ENCODE results near the gene TCF7L2.
"Not testable (repeated sequence)": the region's sequence is repeated elsewhere in the genome, so short reads cannot be mapped to it uniquely, and the experiment has no call there.

TCF7L2 gene

GRCh38 chr10:113091920-113092319 lies 141.9 kb downstream of the TCF7L2 start:
- no peak for DNase-seq
- Mint-ChIP-seq H3K27ac (no peak overlapping the region), H3K9me3 (peaks cover 3% of the 10 kb centered on the region), H3K4me3 (no peak overlapping the region), H3K27me3 (no peaks in the 10 kb centered on the region), H3K36me3 (ENCODE audit: low read depth) (no peaks in the 10 kb centered on the region), H3K4me1 (ENCODE audit: low read depth) (peaks cover 22% of the 10 kb centered on the region)

GRCh38 chr10:113093188-113094113 lies 143.4 kb downstream of the TCF7L2 start:
- Mint-ChIP-seq H3K9me3 (peaks cover 3% of the 10 kb centered on the region), H3K4me1 (ENCODE audit: low read depth) (peaks cover 22% of the 10 kb centered on the region), H3K27ac (no peak overlapping the region), H3K27me3 (no peaks in the 10 kb centered on the region), H3K4me3 (no peak overlapping the region), H3K36me3 (ENCODE audit: low read depth) (no peaks in the 10 kb centered on the region)
- DNase-seq, result no peak

- Mint-ChIP-seq H3K9me3 (peaks cover 3% of the 10 kb centered on the region), H3K36me3 (ENCODE audit: low read depth) (no peaks in the 10 kb centered on the region), H3K27me3 (no peaks in the 10 kb centered on the region), H3K27ac (no peak overlapping the region), H3K4me3 (no peak overlapping the region), H3K4me1 (ENCODE audit: low read depth) (peaks cover 22% of the 10 kb centered on the region)
- DNase-seq, result no peak
Measured at GRCh38 chr10:113094114-113094486, 144.1 kb downstream of the TCF7L2 start.

- no peak for DNase-seq
- H3K9me3 Mint-ChIP-seq, result peaks cover 3% of the 10 kb centered on the region
- no peak overlapping the region for H3K27ac Mint-ChIP-seq
- H3K27me3 Mint-ChIP-seq, result no peaks in the 10 kb centered on the region
- no peaks in the 10 kb centered on the region for H3K36me3 Mint-ChIP-seq (ENCODE audit: low read depth)
- no peak overlapping the region for H3K4me3 Mint-ChIP-seq
- H3K4me1 Mint-ChIP-seq (ENCODE audit: low read depth), result peaks cover 22% of the 10 kb centered on the region
Measured at GRCh38 chr10:113095419-113096127, 145.5 kb downstream of the TCF7L2 start.

DNA sequence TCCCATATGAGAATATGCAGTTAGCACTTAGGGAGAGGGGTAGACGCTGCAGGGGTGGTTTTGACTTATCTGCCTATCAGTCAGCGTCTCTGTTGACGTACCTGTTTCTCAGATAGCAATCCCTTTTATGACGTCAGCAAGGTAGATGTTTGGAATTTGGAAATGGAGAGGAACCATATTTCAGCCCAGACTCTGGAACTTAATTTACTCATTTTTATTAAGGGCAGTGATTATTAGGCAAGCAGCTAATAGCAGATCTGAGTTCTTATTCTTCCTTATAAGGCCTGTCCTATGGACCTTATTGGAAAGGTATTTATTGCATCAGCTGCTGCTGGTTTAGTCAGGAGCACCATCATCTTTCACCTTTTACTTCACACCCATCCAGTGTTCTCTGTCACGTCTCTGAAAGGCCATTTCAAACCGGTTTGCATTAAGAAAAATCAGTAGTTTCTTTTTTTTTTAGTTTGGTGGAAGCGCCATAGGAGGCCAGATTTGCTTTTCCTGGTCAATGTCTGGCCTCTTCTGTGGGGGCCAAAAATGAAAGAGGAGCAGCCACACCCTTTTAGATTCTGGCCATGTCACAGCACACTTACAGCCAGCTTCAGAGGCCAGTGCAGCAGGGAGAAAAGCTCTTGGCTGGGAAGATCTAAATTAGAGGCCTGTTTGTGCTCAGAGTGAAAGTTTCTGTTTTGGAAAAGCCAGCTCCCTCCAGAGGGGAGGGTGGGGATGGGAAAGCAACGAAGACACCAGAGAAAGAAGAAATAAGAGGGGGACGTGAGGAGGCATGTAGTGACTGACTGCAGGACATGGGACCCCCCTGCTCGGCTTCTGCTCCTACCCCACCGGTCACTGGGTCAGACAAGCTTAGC lies 146.3 kb downstream of the TCF7L2 start:
- H3K27ac Mint-ChIP-seq, result no peak overlapping the region
- no peaks in the 10 kb centered on the region for H3K36me3 Mint-ChIP-seq (ENCODE audit: low read depth)
- no peaks in the 10 kb centered on the region for H3K27me3 Mint-ChIP-seq
- H3K4me3 Mint-ChIP-seq, result no peak overlapping the region
- no peak for DNase-seq
- peaks cover 3% of the 10 kb centered on the region for H3K9me3 Mint-ChIP-seq
- H3K4me1 Mint-ChIP-seq (ENCODE audit: low read depth), result peaks cover 22% of the 10 kb centered on the region

DNA sequence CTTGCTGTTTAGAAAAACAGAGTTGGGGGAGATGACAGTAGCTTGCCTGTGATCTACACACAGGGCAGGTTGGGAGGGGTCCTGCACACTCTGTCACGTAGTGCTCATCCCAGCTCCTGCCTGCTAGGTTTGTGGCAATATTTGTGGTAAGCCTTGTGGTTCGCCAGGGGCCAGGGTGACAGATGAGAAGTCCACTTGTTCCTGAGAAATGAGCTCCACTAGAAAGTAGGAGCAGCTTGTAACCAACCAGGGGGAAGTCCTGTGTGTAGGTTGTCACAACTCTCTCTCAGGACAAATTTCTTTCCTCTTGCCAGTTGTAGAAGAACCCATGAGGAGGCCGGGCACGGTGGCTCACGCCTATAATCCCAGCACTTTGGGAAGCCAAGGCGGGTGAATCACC lies 147.0 kb downstream of the TCF7L2 start:
- no peaks in the 10 kb centered on the region for H3K36me3 Mint-ChIP-seq (ENCODE audit: low read depth)
- H3K4me3 Mint-ChIP-seq, result no peak overlapping the region
- H3K27ac Mint-ChIP-seq, result no peak overlapping the region
- H3K27me3 Mint-ChIP-seq, result no peaks in the 10 kb centered on the region
- peaks cover 22% of the 10 kb centered on the region for H3K4me1 Mint-ChIP-seq (ENCODE audit: low read depth)
- no peak for DNase-seq
- H3K9me3 Mint-ChIP-seq, result peaks cover 3% of the 10 kb centered on the region

- DNase-seq, result no peak
- Mint-ChIP-seq H3K36me3 (ENCODE audit: low read depth) (no peaks in the 10 kb centered on the region), H3K27ac (no peak overlapping the region), H3K27me3 (no peaks in the 10 kb centered on the region), H3K9me3 (no peaks in the 10 kb centered on the region), H3K4me1 (ENCODE audit: low read depth) (peaks cover 5% of the 10 kb centered on the region), H3K4me3 (no peak overlapping the region)
Measured at GRCh38 chr10:113099431-113100183, 149.6 kb downstream of the TCF7L2 start.

GRCh38 chr10:113100281-113100680 lies 150.2 kb downstream of the TCF7L2 start:
- Mint-ChIP-seq H3K27me3 (no peaks in the 10 kb centered on the region), H3K36me3 (ENCODE audit: low read depth) (no peaks in the 10 kb centered on the region), H3K4me3 (no peak overlapping the region), H3K4me1 (ENCODE audit: low read depth) (peaks cover 2% of the 10 kb centered on the region), H3K9me3 (no peaks in the 10 kb centered on the region), H3K27ac (no peak overlapping the region)
- no peak for DNase-seq

GRCh38 chr10:113103131-113103840 lies 153.2 kb downstream of the TCF7L2 start:
- DNase-seq, result no peak
- Mint-ChIP-seq H3K27me3 (no peaks in the 10 kb centered on the region), H3K27ac (no peak overlapping the region), H3K4me1 (ENCODE audit: low read depth) (no peaks in the 10 kb centered on the region), H3K36me3 (ENCODE audit: low read depth) (no peaks in the 10 kb centered on the region), H3K4me3 (no peak overlapping the region), H3K9me3 (no peaks in the 10 kb centered on the region)

DNA sequence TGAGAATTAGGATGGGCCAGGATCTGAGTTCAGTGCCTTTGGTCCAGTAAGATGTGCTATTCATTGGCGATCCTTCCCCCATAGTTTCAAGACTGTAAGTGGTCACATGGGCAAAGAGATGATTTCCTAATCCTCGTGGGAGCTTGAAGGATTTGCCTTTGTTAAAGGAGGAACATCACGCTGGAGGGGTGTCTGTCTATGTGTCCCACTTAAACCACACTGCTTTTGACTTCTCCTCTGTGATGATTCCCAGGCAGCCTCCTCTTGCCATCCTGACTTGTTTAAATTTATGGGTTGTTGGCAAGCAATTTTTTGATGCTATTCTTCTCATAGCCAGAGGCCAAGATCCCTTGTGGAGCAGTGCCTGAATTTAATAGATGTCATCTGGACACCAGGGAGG lies 154.0 kb downstream of the TCF7L2 start:
- Mint-ChIP-seq H3K27ac (no peak overlapping the region), H3K27me3 (no peaks in the 10 kb centered on the region), H3K9me3 (no peaks in the 10 kb centered on the region), H3K4me1 (ENCODE audit: low read depth) (no peaks in the 10 kb centered on the region), H3K4me3 (no peak overlapping the region), H3K36me3 (ENCODE audit: low read depth) (no peaks in the 10 kb centered on the region)
- no peak for DNase-seq

- H3K36me3 Mint-ChIP-seq (ENCODE audit: low read depth), result no peaks in the 10 kb centered on the region
- no peaks in the 10 kb centered on the region for H3K27me3 Mint-ChIP-seq
- H3K4me3 Mint-ChIP-seq, result no peak overlapping the region
- H3K4me1 Mint-ChIP-seq (ENCODE audit: low read depth), result no peaks in the 10 kb centered on the region
- no peak overlapping the region for H3K27ac Mint-ChIP-seq
- DNase-seq, result peak; percentile 50
- no peaks in the 10 kb centered on the region for H3K9me3 Mint-ChIP-seq
Measured at GRCh38 chr10:113108194-113108835, 158.3 kb downstream of the TCF7L2 start.

- Mint-ChIP-seq H3K36me3 (ENCODE audit: low read depth) (no peaks in the 10 kb centered on the region), H3K27me3 (no peaks in the 10 kb centered on the region), H3K4me3 (no peak overlapping the region), H3K4me1 (ENCODE audit: low read depth) (no peaks in the 10 kb centered on the region), H3K9me3 (no peaks in the 10 kb centered on the region), H3K27ac (no peak overlapping the region)
- DNase-seq, result no peak
Measured at GRCh38 chr10:113108948-113109347, 158.9 kb downstream of the TCF7L2 start.

DNA sequence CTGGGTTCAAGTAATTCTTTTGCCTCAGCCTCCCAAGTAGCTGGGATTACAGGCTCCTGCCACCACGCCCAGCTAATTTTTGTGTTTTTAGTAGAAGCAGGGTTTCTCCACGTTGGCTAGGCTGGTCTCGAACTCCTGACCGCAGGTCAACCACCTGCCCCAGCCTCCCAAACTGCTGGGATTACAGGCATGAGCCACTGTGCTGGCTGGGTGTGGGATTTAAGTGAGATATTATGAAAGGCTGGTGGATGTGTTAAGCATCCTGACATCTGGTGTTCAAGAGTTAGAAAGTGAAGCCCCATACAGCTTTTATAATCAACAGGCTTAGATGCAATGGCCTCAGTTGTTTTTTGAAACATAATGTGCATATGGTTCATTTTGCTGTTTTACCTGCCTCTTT lies 159.4 kb downstream of the TCF7L2 start:
- H3K27me3 Mint-ChIP-seq, result not testable (repeated sequence)

More for the DNA sequence above, 159.4 kb downstream of the TCF7L2 start:
- not testable (repeated sequence) for H3K4me3 Mint-ChIP-seq; H3K4me1 Mint-ChIP-seq (ENCODE audit: low read depth); H3K9me3 Mint-ChIP-seq; DNase-seq; H3K36me3 Mint-ChIP-seq (ENCODE audit: low read depth); H3K27ac Mint-ChIP-seq
